C4-2B (cell line): ENCODE results near the gene CRISPLD2.

Experiments used
- ZFX ChIP-seq: fragments of 450-650 bp; IDR thresholded peaks from 2 replicates; pipeline ENCODE4 v1.6.1; 2017
- TF ChIP-seq, protein P1 (sequence below): fragments of 450-650 bp; conservative IDR thresholded peaks from 2 replicates; pipeline ENCODE4 v1.5.1; 2017; ENCODE audit warnings: mild to moderate bottlenecking

DNA sequence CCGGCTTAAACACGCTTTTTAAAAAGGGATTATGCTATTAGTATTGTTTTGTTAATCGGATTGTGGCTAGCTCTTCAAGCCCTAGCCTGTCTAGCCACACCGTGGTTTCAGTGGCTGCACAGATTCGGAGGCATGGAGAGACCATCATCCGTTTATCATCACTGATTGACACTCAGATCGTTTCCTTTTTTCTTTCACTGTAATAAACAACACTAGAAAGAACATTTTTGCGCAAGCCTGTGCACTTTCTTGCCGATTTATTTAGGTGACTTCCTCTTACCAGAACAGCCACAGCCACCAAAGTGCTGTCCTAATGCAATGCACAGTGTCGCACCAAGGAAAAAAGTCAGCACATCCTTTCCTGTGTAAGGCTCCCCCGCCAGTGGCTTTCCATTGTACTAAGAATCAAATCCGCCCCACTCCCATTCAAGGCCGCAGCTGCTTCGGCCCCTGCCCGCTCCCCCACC, 78.2 kb downstream of the CRISPLD2 start:
- TF ChIP-seq, protein P1, sequence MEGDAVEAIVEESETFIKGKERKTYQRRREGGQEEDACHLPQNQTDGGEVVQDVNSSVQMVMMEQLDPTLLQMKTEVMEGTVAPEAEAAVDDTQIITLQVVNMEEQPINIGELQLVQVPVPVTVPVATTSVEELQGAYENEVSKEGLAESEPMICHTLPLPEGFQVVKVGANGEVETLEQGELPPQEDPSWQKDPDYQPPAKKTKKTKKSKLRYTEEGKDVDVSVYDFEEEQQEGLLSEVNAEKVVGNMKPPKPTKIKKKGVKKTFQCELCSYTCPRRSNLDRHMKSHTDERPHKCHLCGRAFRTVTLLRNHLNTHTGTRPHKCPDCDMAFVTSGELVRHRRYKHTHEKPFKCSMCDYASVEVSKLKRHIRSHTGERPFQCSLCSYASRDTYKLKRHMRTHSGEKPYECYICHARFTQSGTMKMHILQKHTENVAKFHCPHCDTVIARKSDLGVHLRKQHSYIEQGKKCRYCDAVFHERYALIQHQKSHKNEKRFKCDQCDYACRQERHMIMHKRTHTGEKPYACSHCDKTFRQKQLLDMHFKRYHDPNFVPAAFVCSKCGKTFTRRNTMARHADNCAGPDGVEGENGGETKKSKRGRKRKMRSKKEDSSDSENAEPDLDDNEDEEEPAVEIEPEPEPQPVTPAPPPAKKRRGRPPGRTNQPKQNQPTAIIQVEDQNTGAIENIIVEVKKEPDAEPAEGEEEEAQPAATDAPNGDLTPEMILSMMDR, result no peak
- TF ChIP-seq ZFX, result no peak
